ENCODE results near the gene ACOX1.

- no peak for TF ChIP-seq POLR2A (IDR thresholded peaks at IDR 0.05; ENCODE audit: low read depth, low read length)
- no peak for TF ChIP-seq TAF1 (IDR thresholded peaks at IDR 0.05; ENCODE audit: borderline replicate concordance, low read depth, low read length)
- no peak for TF ChIP-seq POLR2AphosphoS5 (IDR thresholded peaks at IDR 0.05; ENCODE audit: low read depth, low read length)
These were observed 68.3 kb downstream of the ACOX1 start for GRCh38 chr17:75910699-75911098.
